Pancreas (tissue), 10 donors: ENCODE results near the gene LMF1. TPM values are rescaled to one million over a fixed set of nuclear protein-coding genes. Genes with fewer than 3 reads are reported as not detected.
"Not testable (repeated sequence)": the region's sequence is repeated elsewhere in the genome, so short reads cannot be mapped to it uniquely, and the experiment has no call there.

Source experiments
- ATAC-seq, 4 donors: fragments of 200-7000 bp; cut with Tn5 transposase; one replicate each; pipeline versions ENCODE4 v1.8.0 to v1.9.1; 2020; ENCODE audit warnings: mild to moderate bottlenecking in 4 of 4, moderate library complexity in 4 of 4
- DNase-seq, 6 donors: peaks; one replicate each; pipeline ENCODE4 v3.0.0-alpha.2; 2020
- FAIRE-seq: peaks from 2 replicates; lab custom pipeline; 2012; peaks lifted over from hg19 to GRCh38; lab: Jason Lieb, UNC
- H3K27ac ChIP-seq, 4 donors: fragments of 200-600 bp; sonication (generic); 1 replicate in 3 of 4; 2 replicates in 1 of 4; pipeline versions ENCODE4 v1.5.0 to v1.8.0; 2020
- H3K27me3 ChIP-seq, 4 donors: fragments of 200-600 bp; one replicate each; pipeline ENCODE4 v1.8.0; 2021
- H3K36me3 ChIP-seq, 3 donors: fragments of 200-600 bp; sonication (generic) in 1 of 3; one replicate each; pipeline versions ENCODE4 v1.5.0 to v1.8.0; 2020 to 2021
- H3K4me1 ChIP-seq, 3 donors: fragments of 200-600 bp; one replicate each; pipeline ENCODE4 v1.8.0; 2021
- H3K4me3 ChIP-seq, 4 donors: fragments of 200-600 bp; sonication (generic) in 2 of 4; one replicate each; pipeline versions ENCODE4 v1.5.0 to v1.8.0; 2020 to 2021
- H3K9me3 ChIP-seq, 4 donors: fragments of 200-600 bp; one replicate each; pipeline ENCODE4 v1.8.0; 2021
- WGBS, 2 donors: extraction: QIAGEN DNeasy Blood & Tissue Kit; methylation state at CpG; one replicate each; pipeline ENCODE4 v1.1.7; 2013; 5-methylcytosine and 5-hydroxymethylcytosine counted together
- intact Hi-C, 3 donors: fragments of 100-400 bp; cut with DNase I; formaldehyde crosslinking; loops; one replicate each; pipeline versions ENCODE4 v1.11.1 to v1.14.2; 2022
- polyA plus RNA-seq, 2 donors: library from polyadenylated mRNA; stranded (reverse); fragments of 200-250 nt; gene quantifications; one replicate each; pipeline ENCODE4 v1.2.3, GENCODE V29; 2013
- total RNA-seq, 6 donors: library from RNA; stranded (reverse); fragmentation: NEBNext Ultra II Directional in 4 of 6; extraction: Animal tissue kit (Norgen Biotek cat#: 25700) in 4 of 6; gene quantifications; one replicate each; pipeline versions ENCODE4 v1.2.1 to v1.2.4, GENCODE V29; 2021 to 2023
- TF ChIP-seq, protein P1 (sequence below), 4 donors: fragments of 200-600 bp; sonication (generic) in 3 of 4; IDR thresholded peaks; one replicate each; pipeline versions ENCODE4 v1.5.0 to v1.8.0; 2021; ENCODE audit warnings: antibody characterized with exemption in 4 of 4
- donor health status: healthy with polysubstance abuse.
- donor health status: DM: no; HTN: no; CAD: no; lungs with moderate emphysema.
- donor health status: DM: no; HTN: no; CAD: no.
- donor health status: control.
- donor health status: control.
- donor health status: Bipolar disorder and iron deficiency.
- donor health status: DM: yes; HTN: yes; CAD: no.
- donor health status: DM: no; HTN: no; CAD: no.
- donor health status: DM: no; HTN: no; CAD: no.
- donor health status: DM: yes; HTN: yes; CAD: no.

The LMF1 gene
- total and polyA plus RNA-seq, 8 donors: 9.3 to 64.6 (median 15.7) TPM

DNA sequence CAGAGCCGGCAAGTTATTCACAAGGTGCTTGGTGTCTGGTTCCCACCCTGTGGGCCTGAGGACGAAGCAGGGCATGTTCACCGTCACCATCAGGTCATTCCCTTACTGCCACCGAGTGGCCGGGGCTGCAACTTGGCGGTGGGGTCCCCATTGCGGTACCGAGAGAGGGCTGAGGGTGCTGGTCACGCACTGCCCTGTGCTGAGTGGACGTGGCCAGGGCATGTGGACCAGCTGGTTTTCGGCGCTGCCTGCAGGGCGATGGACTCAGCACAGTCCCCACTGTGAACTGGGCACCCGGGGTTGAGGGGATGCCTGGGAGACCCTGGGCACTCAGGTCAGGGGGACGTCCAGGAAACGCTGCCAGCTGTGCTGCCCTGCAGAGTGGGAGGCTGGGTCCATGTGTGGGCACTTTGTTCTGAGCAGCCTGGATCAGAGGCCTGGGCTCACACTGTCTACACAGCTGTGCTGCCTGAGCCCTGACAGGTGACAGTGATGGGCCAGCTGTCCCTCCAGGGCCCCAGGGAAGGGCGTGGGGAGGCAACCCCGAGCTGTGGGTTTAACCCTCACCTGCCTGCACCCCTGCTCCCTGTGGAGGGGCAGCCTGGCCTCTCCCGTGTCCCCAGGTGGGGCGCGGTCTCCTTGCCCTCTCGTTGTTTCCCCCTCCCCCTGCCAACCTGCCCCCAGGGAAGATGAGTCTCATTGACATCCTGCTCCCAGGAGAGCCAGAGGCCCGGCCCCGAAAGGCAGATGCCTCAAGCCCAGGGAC lies 131.0 kb downstream of the LMF1 start:
- FAIRE-seq (no peak), DNase-seq (no peak), ATAC-seq (no peak)
- no peak overlapping the region for H3K27ac ChIP-seq
- no peaks in the 10 kb centered on the region for H3K36me3 ChIP-seq
- 57 to 60% methylated on average over 24 of the region's 24 CpGs for WGBS, 2 donors
- intact Hi-C loops: no loop called here
- no peaks in the 10 kb centered on the region for H3K4me1 ChIP-seq
- H3K4me3 ChIP-seq: no peak overlapping the region
- H3K27me3 ChIP-seq: no peaks in the 10 kb centered on the region
- TF ChIP-seq, protein P1, sequence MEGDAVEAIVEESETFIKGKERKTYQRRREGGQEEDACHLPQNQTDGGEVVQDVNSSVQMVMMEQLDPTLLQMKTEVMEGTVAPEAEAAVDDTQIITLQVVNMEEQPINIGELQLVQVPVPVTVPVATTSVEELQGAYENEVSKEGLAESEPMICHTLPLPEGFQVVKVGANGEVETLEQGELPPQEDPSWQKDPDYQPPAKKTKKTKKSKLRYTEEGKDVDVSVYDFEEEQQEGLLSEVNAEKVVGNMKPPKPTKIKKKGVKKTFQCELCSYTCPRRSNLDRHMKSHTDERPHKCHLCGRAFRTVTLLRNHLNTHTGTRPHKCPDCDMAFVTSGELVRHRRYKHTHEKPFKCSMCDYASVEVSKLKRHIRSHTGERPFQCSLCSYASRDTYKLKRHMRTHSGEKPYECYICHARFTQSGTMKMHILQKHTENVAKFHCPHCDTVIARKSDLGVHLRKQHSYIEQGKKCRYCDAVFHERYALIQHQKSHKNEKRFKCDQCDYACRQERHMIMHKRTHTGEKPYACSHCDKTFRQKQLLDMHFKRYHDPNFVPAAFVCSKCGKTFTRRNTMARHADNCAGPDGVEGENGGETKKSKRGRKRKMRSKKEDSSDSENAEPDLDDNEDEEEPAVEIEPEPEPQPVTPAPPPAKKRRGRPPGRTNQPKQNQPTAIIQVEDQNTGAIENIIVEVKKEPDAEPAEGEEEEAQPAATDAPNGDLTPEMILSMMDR (IDR thresholded peaks at IDR 0.05): no peak
- H3K9me3 ChIP-seq: no peaks in the 10 kb centered on the region

DNA sequence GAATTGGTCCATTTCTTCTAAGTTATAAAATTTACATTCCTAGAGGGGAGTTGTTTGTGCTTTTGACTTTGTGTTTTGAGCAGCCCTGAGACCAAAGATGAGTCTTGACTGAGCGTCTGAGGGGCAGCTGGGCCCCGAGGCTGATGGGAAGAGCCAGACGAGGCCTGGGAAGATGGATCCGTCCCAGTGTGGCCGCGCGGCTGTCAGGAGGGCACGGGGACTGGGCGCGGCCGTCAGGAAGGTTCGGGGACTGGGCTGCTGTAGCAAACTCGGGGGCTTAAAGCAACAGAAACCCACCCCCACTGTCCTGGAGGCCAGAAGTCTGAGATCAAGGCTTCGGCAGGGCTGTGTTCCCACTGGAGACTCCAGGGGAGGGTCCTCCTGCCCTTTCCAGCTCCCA lies 132.0 kb downstream of the LMF1 start:
- FAIRE-seq (no peak), ATAC-seq (no peak)
- WGBS, 2 donors: 76 to 77% methylated on average over 14 of the region's 14 CpGs

DNA sequence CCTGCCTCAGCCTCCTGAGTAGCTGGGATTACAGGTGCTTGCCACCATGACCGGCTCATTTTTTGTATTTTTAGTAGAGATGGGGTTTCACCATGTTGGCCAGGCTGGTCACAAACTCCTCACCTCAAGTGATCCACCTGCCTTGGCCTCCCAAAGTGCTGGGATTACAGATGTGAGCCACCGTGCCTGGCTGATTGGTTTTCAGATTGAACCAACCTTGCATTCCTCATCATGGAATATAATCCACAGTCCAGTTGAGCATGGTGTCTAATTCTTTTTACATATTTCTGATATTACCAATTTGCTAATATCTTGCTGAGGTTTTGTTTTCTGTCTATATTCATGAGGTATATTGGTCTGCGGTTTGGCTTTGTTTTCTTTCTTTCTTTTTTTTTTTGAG lies 134.0 kb downstream of the LMF1 start:
- H3K27ac ChIP-seq, H3K27me3 ChIP-seq, FAIRE-seq, H3K4me3 ChIP-seq, DNase-seq, intact Hi-C loops, ATAC-seq, H3K9me3 ChIP-seq, H3K4me1 ChIP-seq, H3K36me3 ChIP-seq: not testable (repeated sequence)
- WGBS, 2 donors: 79 to 84% methylated on average over 3 of the region's 3 CpGs

More for the DNA sequence above, 132.0 kb downstream of the LMF1 start:
- no peak overlapping the region for H3K4me3 ChIP-seq
- no peak for DNase-seq
- no peaks in the 10 kb centered on the region for H3K4me1 ChIP-seq
- no peaks in the 10 kb centered on the region for H3K27me3 ChIP-seq
- intact Hi-C loops: no loop called here
- no peaks in the 10 kb centered on the region for H3K36me3 ChIP-seq
- no peaks in the 10 kb centered on the region for H3K9me3 ChIP-seq
- no peak overlapping the region for H3K27ac ChIP-seq
- TF ChIP-seq, protein P1 (IDR thresholded peaks at IDR 0.05): no peak

DNA sequence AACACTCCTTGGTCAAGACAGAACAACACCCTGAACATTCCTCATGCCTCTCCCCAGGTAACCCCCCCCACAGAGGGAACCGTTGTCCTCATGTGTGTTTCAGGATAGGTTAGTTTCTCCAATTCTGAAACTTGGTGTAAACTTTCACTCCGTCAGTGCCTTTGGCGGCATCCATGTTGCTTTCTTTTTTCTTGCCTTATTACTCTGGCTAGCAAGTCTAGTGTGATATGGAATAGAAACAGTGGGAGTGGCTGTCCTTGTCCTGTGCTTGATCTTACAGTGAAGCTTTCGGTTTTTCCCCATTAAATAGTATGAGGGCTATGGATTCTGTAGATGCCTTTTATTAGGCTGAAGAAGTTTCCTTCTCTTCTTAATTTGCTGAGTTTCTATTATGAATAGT lies 134.6 kb downstream of the LMF1 start:
- ATAC-seq (no peak), FAIRE-seq (no peak), DNase-seq (no peak)
- no peaks in the 10 kb centered on the region for H3K4me1 ChIP-seq
- no peaks in the 10 kb centered on the region for H3K36me3 ChIP-seq
- H3K9me3 ChIP-seq: no peaks in the 10 kb centered on the region
- 75 to 83% methylated on average over 4 of the region's 4 CpGs for WGBS, 2 donors
- H3K4me3 ChIP-seq: no peak overlapping the region
- TF ChIP-seq, protein P1 (IDR thresholded peaks at IDR 0.05): no peak
- no peak overlapping the region for H3K27ac ChIP-seq
- H3K27me3 ChIP-seq: no peaks in the 10 kb centered on the region
- intact Hi-C loops: no loop called here

DNA sequence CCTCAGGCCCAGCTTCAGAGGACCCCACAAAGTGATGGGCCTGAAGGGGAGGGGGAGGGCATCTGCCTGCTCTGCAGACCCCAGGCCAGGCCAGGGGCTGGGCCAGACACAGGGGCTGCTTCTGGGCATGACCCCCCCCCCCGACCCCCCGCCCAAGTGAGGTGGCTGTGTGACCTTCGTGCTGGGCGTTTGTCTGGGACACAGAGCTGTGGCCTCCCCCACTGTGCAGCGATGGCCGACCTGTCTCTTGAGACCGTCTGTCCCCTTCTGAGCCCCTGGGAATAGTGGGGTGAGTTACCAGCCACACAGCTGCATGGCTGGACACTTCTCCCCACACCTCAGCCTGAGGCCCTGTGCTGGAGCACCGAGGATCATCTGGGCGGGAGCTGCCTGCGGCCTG lies 135.4 kb downstream of the LMF1 start:
- no peaks in the 10 kb centered on the region for H3K9me3 ChIP-seq
- TF ChIP-seq, protein P1 (IDR thresholded peaks at IDR 0.05): no peak
- H3K27ac ChIP-seq: no peak overlapping the region
- 84 to 85% methylated on average over 10 of the region's 10 CpGs for WGBS, 2 donors
- H3K36me3 ChIP-seq: no peaks in the 10 kb centered on the region
- no peak for ATAC-seq
- no peak for DNase-seq
- no peak overlapping the region for H3K4me3 ChIP-seq
- no peaks in the 10 kb centered on the region for H3K27me3 ChIP-seq
- H3K4me1 ChIP-seq: no peaks in the 10 kb centered on the region
- intact Hi-C loops: no loop called here
- no peak for FAIRE-seq
